Muscle layer of colon (tissue), 2 donors: Measurements from ENCODE around the gene CCNK.

ENCODE experiments used
- H3K27ac ChIP-seq: one replicate; pipeline ENCODE4 v1.7.0; 2013; ENCODE audit warnings: low read depth, mild to moderate bottlenecking, low read length, moderate library complexity
- H3K27me3 ChIP-seq, 2 donors: one replicate each; pipeline ENCODE4 v1.7.0; 2013; ENCODE audit warnings: low read length in 2 of 2, mild to moderate bottlenecking in 2 of 2; ENCODE audit not compliant: insufficient read depth in 2 of 2, control insufficient read depth in 1 of 2
- H3K36me3 ChIP-seq: one replicate; pipeline ENCODE4 v1.7.0; 2013; ENCODE audit warnings: mild to moderate bottlenecking, low read length; ENCODE audit not compliant: insufficient read depth
- H3K4me1 ChIP-seq: one replicate; pipeline ENCODE4 v1.7.0; 2013; ENCODE audit warnings: mild to moderate bottlenecking, low read length; ENCODE audit not compliant: insufficient read depth
- H3K4me3 ChIP-seq, 2 donors: one replicate each; pipeline ENCODE4 v1.7.0; 2013; ENCODE audit warnings: low read length in 2 of 2, low read depth in 1 of 2, mild to moderate bottlenecking in 1 of 2, moderate library complexity in 1 of 2
- H3K9ac ChIP-seq: one replicate; pipeline ENCODE4 v1.7.0; 2013; ENCODE audit warnings: low read length
- H3K9me3 ChIP-seq: one replicate; pipeline ENCODE4 v1.7.0; 2013; ENCODE audit warnings: mild to moderate bottlenecking, low read length
- donor health status: abdominal sarcoma.
- donor health status: Adenocarcinoma of cecum.

CCNK gene

GRCh38 chr14:99450266-99450665 is 30.9 kb upstream of the CCNK start:
- H3K27ac ChIP-seq: no peak overlapping the region
- H3K9me3 ChIP-seq: no peaks in the 10 kb centered on the region
- H3K4me3 ChIP-seq: no peak overlapping the region
- no peaks in the 10 kb centered on the region for H3K4me1 ChIP-seq
- no peak overlapping the region for H3K9ac ChIP-seq
- H3K36me3 ChIP-seq: peaks cover 29% of the 10 kb centered on the region
- no peaks in the 10 kb centered on the region for H3K27me3 ChIP-seq

- Histone ChIP-seq H3K9me3 (no peaks in the 10 kb centered on the region), H3K4me1 (no peaks in the 10 kb centered on the region), H3K9ac (no peak overlapping the region), H3K4me3 (no peak overlapping the region), H3K27me3 (no peaks in the 10 kb centered on the region), H3K27ac (no peak overlapping the region), H3K36me3 (peaks cover 35% of the 10 kb centered on the region)
Observed at GRCh38 chr14:99451234-99451633, 30.0 kb upstream of the CCNK start.

- Histone ChIP-seq H3K27ac (no peak overlapping the region), H3K4me3 (no peak overlapping the region), H3K27me3 (no peaks in the 10 kb centered on the region), H3K9me3 (no peaks in the 10 kb centered on the region), H3K36me3 (peaks cover 40% of the 10 kb centered on the region), H3K9ac (no peak overlapping the region), H3K4me1 (no peaks in the 10 kb centered on the region)
Observed at GRCh38 chr14:99452968-99453367, 28.2 kb upstream of the CCNK start.

GRCh38 chr14:99454246-99454645 is 27.0 kb upstream of the CCNK start:
- H3K4me1 ChIP-seq: no peaks in the 10 kb centered on the region

GRCh38 chr14:99459481-99460100 is 21.6 kb upstream of the CCNK start:
- no peaks in the 10 kb centered on the region for H3K9me3 ChIP-seq
- H3K36me3 ChIP-seq: peaks cover 78% of the 10 kb centered on the region
- no peaks in the 10 kb centered on the region for H3K4me1 ChIP-seq
- H3K27me3 ChIP-seq: no peaks in the 10 kb centered on the region
- H3K4me3 ChIP-seq: no peak overlapping the region
- no peak overlapping the region for H3K27ac ChIP-seq
- no peak overlapping the region for H3K9ac ChIP-seq

More at GRCh38 chr14:99454246-99454645, 27.0 kb upstream of the CCNK start:
- no peaks in the 10 kb centered on the region for H3K27me3 ChIP-seq
- peaks cover 34% of the 10 kb centered on the region for H3K36me3 ChIP-seq
- no peak overlapping the region for H3K4me3 ChIP-seq
- H3K9me3 ChIP-seq: no peaks in the 10 kb centered on the region
- no peak overlapping the region for H3K9ac ChIP-seq
- no peak overlapping the region for H3K27ac ChIP-seq

GRCh38 chr14:99460793-99461192 is 20.4 kb upstream of the CCNK start:
- Histone ChIP-seq H3K9ac (no peak overlapping the region), H3K27ac (no peak overlapping the region), H3K4me3 (no peak overlapping the region), H3K9me3 (no peaks in the 10 kb centered on the region), H3K27me3 (no peaks in the 10 kb centered on the region), H3K36me3 (peaks cover 79% of the 10 kb centered on the region), H3K4me1 (no peaks in the 10 kb centered on the region)

- H3K4me3 ChIP-seq: no peak overlapping the region
- no peaks in the 10 kb centered on the region for H3K4me1 ChIP-seq
- no peaks in the 10 kb centered on the region for H3K9me3 ChIP-seq
- H3K27ac ChIP-seq: no peak overlapping the region
- H3K27me3 ChIP-seq: no peaks in the 10 kb centered on the region
- peaks cover 72% of the 10 kb centered on the region for H3K36me3 ChIP-seq
- H3K9ac ChIP-seq: no peak overlapping the region
Observed at GRCh38 chr14:99461411-99462085, 19.7 kb upstream of the CCNK start.

- peaks cover 5% of the 10 kb centered on the region for H3K4me1 ChIP-seq
- H3K27me3 ChIP-seq: no peaks in the 10 kb centered on the region
- H3K4me3 ChIP-seq: no peak overlapping the region
- H3K9me3 ChIP-seq: no peaks in the 10 kb centered on the region
- H3K27ac ChIP-seq: no peak overlapping the region
- H3K9ac ChIP-seq: no peak overlapping the region
- H3K36me3 ChIP-seq: peaks cover 65% of the 10 kb centered on the region
Observed at GRCh38 chr14:99462210-99462609, 19.0 kb upstream of the CCNK start.

GRCh38 chr14:99463974-99464373 is 17.2 kb upstream of the CCNK start:
- peaks cover 61% of the 10 kb centered on the region for H3K36me3 ChIP-seq

GRCh38 chr14:99465288-99465687 is 15.9 kb upstream of the CCNK start:
- Histone ChIP-seq H3K27me3 (no peaks in the 10 kb centered on the region), H3K36me3 (peaks cover 54% of the 10 kb centered on the region)

More at GRCh38 chr14:99463974-99464373, 17.2 kb upstream of the CCNK start:
- Histone ChIP-seq H3K27me3 (no peaks in the 10 kb centered on the region), H3K4me3 (no peak overlapping the region), H3K9me3 (no peaks in the 10 kb centered on the region), H3K27ac (no peak overlapping the region), H3K9ac (no peak overlapping the region), H3K4me1 (peaks cover 12% of the 10 kb centered on the region)

GRCh38 chr14:99466758-99467157 is 14.5 kb upstream of the CCNK start:
- H3K9ac ChIP-seq: no peak overlapping the region
- H3K27me3 ChIP-seq: no peaks in the 10 kb centered on the region
- peaks cover 39% of the 10 kb centered on the region for H3K36me3 ChIP-seq
- H3K9me3 ChIP-seq: no peaks in the 10 kb centered on the region
- H3K4me1 ChIP-seq: peaks cover 12% of the 10 kb centered on the region
- no peak overlapping the region for H3K4me3 ChIP-seq
- no peak overlapping the region for H3K27ac ChIP-seq

More at GRCh38 chr14:99465288-99465687, 15.9 kb upstream of the CCNK start:
- H3K9ac ChIP-seq: no peak overlapping the region
- H3K27ac ChIP-seq: no peak overlapping the region
- H3K9me3 ChIP-seq: no peaks in the 10 kb centered on the region
- H3K4me1 ChIP-seq: peaks cover 12% of the 10 kb centered on the region
- no peak overlapping the region for H3K4me3 ChIP-seq
